ENCODE measurements around the gene PTPN5.
A peak's percentile ranks its signal among the peaks of the same experiment; 100 is the strongest.
"Not testable (repeated sequence)": the region's sequence is repeated elsewhere in the genome, so short reads cannot be mapped to it uniquely, and the experiment has no call there.

PTPN5 gene

DNA sequence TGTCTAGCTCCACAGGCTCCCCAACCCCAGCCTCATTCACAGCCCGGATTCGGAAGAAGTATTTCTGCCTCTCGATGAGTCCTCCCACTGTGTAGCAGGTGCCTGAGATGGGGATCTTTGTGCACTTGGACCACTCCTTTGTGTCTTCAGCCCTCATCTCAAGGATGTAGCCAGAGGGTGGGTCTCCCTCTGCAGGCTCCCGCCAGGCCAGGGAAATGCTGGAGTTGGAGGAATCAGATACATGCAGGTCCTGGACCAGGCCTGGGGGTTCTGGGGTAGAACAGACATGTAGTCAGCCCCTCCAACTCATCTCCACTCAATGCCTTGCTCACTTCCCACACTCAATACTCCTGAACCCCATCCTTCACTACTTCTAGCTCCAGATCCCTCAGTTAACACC lies 82.2 kb downstream of the PTPN5 start:
- no peak for DNase-seq (ENCODE audit: low spot score)

DNA sequence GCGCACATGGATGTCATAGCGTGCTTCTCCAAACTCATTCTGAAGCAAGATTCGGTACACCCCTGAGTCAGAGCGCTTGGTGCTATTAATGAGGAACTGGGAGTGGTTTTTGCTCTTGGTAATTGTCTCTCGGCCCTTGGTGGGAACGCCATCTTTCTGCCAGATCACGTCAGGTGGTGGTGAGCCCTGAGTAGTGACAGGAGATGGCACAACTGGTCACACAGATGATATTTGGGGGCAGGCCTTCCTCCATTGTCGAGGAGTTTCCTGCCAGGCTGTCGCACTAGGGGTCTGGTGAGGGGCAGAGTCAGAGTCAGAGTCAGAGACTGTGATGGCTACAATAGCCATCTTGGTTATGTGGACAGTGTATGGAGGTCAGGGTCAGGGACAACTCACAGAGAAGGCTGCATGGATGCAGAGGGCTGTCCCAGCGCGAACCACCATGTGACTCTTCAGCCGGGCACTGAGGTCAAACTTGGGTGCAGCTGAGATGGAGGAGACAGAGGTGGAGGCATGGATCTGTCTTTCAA lies 83.7 kb downstream of the PTPN5 start:
- DNase-seq (ENCODE audit: low spot score), result no peak

DNA sequence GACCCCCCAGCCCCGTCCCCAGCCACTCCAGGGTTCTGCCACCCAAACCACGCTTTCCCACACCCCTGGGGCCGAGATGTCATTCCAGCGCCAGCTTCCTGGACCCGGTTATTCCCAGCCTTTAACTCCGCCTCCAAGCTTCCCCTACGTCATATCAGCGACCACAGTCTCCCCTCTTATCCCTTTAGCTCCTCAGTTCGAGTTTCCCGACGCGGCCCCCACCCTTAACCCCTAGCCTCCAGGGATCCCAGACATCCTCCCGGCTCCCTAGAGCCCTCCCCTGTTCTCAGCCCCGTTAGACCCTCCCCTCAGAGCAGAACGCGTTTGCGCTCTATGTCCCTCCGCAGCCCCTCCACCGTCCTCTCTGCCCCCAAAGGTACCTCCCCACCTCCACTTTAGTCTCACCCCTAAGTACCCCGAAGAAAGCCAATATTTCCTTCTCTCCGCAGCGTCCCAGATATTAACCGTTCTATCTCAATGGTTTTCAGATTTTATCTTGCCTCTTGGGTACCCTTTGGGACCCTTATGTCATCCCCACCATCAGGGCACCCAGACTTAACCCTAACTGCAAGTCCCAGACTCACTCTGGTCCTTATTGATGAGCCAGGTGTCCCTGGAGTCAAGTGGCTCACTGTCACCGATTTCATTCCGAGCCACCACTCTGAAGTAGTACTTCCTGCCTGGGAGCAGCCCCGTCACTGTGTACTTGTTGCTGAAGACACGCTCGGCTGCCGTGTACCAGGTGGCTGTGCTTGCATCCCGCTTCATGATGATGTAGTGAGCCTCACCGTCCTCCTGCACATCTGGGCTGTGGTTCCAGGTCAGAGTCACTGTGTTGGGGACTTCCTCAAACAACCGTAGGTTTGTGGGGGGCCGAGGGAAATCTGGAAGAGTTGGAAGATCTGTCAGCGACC lies 85.0 kb downstream of the PTPN5 start:
- DNase-seq (ENCODE audit: low spot score), result no peak

DNA sequence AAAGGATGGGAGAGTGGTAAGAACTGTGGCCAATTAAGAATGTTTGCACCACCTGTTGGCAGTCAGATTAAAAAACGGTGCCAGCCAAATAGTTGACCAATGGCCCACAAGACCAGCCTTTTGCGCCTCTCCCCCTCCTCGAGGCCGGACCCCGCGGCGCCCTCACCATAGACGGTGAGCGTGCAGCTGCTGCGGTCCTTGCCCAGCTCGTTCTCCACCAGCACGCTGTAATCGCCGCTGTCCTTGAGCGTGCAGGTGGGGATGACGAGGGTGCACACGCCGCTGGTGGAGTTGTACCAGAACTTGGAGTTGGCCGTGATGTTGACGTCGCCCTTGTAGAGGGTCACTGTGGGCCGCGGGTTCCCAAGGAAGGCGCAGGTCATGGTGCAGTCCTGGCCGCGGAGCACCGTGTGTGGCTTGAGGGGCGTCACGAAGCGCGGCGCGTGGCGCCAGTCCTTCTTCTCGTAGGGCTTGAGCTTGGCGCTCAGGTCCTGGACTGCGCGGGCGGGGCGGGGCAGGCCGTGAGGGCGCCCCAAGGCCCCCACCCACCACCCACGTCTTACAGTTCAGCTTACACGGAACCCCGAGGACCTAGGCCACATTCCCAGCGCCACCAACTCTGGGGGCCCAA lies 85.8 kb downstream of the PTPN5 start:
- no peak for DNase-seq (ENCODE audit: low spot score)

DNA sequence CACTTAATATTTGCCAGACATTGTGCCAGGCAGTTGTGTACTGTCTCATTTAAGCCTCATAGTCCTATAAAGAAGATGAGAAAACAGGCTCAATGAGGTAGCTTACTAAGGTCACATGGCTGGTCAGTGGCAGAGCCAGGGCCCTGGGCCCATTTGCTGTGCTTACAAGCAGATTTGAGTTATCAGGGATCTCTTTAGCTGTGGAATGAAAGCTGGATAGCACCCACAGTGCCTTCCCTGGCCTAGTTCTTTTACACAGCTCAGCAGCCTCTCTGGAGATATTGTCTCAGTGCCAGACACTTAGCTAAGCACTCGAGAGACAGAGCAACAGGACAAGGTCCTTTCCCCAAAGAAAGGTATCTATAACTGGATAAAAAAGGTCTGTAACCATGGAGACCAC lies 86.9 kb downstream of the PTPN5 start:
- DNase-seq (ENCODE audit: low spot score), result no peak

DNA sequence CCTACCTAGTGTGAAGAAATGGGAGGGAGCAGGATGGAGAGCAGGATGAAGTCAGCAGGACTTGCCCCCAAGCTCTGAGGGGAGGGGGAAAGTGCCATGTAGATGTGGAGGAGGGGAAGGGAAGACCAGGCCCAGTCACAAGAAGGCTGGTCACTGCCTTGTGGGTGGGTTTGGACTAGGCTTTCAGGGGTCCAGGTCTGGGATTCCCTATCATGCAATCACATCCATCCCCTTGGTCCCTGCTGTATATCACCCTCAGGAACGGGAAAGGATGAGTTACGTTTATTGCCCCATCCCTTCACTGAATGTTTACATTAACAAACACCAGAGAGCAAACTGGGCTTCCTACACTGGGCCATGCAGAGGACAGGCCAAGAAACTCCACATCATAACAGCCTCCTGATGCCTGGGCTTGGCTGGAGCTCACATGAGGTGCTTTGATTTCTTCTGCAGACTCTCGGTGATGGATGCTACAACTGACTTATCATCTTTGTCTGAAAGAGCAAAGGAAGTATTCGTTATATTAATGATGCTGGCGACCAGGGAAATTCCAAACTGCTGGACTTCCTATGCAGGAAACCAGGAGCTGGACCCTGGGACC lies 87.5 kb downstream of the PTPN5 start:
- no peak for DNase-seq (ENCODE audit: low spot score)

DNA sequence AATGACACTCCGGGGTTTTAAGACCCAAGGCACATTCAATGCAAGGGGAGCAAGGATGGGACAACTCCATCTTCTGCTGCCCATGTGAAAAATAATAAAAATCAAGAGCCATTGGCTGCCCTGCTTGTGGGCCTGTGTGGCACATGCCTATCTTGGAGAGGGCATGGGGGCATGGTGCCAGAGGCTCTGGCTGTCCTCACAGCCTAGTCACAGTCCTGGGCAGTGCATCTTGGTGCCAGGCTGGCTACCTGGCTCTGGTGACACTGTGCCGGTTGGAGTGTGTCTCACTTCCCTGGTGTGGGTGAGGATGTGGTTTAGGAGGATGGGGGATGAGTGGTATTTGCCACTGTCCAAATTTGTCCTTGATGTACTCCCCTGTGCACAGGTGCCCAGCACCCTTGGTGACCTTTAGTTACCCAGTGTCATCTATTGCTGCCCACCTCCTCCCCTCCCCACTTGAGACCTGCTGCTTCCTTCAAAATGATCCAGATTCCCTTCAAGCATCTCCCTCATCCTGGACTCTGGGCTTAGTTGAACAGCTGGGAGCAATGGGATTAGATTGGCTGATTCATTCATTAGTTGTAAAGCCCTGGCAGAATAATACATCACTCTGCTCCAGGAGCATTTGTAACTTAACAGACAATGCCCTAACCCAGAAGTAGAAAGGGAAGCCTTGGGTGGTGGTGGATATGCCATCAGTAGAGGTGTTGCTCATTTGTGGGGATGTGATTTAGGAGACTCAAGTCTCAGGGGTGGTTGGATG lies 88.4 kb downstream of the PTPN5 start:
- no peak for DNase-seq (ENCODE audit: low spot score)

DNA sequence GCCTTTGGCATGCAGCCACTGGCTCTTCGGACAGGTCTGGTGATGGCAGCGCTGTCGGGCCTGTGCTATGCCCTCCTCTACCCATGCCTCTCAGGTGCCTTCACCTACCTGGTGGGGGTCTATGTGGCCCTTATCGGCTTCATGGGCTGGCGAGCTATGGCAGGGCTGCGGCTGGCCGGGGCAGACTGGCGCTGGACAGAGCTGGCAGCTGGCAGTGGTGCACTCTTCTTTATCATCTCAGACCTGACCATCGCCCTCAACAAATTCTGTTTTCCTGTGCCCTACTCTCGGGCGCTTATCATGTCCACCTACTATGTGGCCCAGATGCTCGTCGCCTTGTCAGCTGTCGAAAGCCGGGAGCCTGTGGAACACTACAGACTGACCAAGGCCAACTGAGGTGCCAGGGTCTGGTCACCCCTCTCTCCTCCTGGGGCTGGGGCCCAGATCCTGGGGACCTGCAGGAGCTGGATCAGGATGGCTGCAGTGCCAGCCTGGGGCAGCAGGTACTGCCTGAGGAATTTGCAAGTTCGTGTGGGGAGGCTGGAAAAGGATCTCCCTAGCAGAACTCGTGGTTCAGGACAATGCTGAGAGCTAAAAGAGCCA lies 89.9 kb downstream of the PTPN5 start:
- DNase-seq (ENCODE audit: low spot score), result no peak

DNA sequence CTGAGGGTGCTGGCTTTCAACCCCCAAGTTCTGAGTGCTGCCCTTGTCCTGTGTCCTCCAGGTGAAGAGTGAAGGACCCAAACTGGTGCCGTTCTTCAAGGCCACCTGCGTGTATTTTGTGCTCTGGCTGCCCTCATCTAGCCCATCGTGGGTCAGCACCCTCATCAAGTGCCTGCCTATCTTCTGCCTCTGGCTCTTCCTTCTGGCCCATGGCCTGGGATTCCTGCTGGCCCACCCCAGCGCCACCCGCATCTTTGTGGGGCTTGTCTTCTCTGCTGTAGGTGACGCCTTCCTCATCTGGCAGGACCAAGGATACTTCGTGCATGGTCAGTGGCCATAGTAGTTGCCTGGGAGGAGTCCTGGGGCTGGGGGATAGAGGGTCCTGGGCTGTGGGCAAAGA lies 90.7 kb downstream of the PTPN5 start:
- DNase-seq (ENCODE audit: low spot score), result no peak

DNA sequence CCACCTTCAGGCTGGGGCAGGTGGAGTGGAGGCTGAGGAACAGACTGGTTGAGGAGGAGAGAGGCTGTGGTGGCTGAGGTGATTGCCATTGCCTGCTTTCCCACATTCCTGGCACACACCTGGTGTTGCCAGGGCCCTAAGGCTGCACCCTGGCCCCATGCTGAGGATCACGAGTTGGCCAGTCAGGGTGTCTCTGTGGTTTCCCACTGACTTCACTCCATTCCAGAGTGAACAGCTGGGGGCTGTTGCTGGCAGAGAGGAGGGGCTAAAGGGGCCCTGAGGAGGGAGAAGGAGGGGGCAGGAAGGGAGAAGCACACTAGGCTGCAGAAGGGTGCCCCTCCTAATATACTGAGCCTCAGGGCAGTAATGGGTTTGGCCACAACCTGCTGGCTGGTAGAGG lies 91.2 kb downstream of the PTPN5 start:
- no peak for DNase-seq (ENCODE audit: low spot score)

DNA sequence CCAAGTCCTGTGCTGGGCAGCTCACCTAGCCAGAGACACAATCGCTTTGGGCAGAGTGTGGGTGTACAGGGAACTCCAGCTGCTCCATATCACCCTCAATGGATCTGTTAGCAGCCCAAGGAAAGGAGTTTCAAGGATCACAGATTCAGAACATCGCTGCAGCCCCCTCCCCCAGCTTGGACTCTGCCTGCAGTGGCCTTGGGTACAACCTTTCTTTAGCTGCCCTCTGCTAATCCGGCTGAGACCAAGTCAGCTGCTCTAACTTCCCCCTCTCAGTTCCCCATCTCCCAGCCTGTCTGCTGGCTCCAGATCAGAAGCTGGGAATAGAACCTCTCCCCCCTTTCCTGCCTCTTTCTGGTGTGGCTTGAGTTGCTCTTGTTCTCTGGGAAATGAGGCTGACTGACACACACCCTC lies 91.7 kb downstream of the PTPN5 start:
- DNase-seq (ENCODE audit: low spot score), result no peak

DNA sequence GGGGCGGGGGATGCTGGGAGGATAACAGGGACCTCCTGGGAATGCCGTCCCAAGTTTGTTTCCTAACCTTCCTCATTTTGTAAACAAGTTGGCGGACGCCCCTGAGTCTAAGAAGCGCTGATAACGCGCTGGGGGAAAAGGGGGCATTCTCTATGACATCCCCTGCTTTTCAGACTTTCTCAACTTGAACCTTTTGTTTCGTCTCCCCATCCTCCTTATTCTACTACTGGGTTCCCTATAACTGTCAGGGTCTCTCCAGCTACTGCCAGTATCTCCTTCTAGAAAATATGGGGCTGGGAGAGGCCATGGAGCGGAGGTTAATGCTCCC lies 92.4 kb downstream of the PTPN5 start:
- DNase-seq (ENCODE audit: low spot score), result no peak

DNA sequence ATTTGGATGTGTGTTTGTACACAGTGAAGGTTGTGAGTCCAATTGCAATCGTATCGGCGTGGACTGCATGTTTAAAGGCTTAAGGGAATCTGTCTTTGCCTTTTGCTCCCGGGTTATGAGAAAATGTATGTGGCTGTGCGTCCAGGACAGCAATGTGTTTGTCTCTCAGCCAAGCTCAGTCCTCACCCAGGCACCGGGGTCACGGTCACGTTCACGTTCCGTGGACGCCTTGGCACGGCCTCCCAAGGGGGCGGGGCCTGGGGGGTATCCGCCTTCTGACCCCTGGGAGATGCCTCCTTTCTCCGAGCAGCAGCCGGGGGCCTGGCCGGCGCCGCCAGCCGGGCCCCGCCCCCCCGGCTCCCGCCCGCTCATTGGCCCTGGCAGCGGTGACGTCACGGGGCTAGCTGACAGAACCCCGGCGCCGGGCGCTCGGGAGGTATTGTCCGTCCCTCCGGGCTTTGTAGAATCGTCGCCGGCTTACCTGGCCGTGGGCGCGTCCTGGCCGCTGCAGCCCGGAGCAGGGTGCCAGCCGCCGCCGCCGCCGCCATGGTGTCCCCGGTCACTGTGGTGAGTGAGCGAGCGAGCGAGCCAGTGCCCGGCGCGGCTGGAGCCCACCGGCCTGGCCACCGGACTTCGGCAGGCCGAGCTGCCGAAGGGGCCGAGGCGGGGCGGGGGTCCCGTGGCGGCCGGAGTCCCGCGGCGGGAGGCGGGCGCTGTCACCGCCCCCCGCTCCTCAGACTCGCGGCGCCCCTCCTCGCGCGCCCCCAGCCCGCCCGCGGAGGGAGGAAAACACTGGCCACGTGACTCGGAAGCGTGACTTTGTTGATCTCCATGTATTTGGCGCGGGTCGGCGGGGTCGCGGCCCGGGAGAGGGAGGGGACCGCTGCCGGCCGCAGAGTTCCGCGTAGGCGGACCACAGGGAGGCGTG lies 93.0 kb downstream of the PTPN5 start, which contains the start of gene TMEM86A:
Gene TMEM86A, plus strand, starts transcription at position 439 of the 928 bp plus-strand sequence. Its CDS starts 108 bp downstream, at position 547.
- DNase-seq (ENCODE audit: low spot score), result peak; percentile 95

DNA sequence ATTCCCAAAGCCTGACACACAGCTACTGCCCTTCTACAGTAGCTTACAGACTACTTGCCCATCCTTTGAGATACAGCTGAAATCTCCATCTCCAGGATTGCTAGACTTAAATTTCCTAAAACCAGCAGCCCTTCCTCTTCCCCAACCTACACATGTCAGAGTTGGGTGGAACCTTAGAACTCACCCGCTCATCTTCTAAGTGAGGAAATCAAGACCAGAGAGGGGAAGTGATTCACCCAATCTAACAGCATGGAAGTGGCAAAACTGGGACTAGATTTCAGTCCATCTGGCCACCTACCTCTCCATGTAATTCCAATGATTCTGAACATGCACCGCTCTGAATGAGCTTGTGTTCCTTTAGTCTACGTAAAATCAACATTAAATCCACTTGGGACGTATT lies 94.0 kb downstream of the PTPN5 start:
- no peak for DNase-seq (ENCODE audit: low spot score)

DNA sequence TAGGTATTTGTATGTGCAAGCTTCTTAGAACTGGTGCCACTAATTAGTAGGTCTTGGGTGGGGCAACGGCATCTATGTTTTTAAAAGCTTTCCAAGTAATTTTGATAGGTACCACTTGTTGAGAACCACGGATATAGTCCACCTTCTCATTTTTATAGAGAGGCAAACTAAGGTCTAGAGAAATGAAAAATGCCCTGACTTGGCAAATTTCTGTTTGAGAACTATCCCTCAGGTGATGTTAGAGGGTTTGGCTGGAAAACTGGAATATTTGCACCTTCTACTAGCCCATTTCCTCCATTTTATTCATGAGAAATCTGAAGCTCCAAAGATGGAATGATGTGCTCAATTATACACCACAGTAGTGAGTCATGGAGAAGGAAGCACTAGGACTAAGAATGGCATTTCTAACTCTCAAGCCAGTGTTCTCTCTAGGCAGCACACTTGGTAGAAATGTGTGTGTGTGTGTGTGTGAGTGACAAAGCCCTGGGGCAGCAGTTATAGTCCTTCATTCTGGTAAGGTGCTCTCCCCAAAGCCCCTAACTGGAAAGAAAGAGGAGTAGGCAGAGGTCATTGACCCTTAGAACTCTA lies 94.9 kb downstream of the PTPN5 start:
- DNase-seq (ENCODE audit: low spot score), result no peak

DNA sequence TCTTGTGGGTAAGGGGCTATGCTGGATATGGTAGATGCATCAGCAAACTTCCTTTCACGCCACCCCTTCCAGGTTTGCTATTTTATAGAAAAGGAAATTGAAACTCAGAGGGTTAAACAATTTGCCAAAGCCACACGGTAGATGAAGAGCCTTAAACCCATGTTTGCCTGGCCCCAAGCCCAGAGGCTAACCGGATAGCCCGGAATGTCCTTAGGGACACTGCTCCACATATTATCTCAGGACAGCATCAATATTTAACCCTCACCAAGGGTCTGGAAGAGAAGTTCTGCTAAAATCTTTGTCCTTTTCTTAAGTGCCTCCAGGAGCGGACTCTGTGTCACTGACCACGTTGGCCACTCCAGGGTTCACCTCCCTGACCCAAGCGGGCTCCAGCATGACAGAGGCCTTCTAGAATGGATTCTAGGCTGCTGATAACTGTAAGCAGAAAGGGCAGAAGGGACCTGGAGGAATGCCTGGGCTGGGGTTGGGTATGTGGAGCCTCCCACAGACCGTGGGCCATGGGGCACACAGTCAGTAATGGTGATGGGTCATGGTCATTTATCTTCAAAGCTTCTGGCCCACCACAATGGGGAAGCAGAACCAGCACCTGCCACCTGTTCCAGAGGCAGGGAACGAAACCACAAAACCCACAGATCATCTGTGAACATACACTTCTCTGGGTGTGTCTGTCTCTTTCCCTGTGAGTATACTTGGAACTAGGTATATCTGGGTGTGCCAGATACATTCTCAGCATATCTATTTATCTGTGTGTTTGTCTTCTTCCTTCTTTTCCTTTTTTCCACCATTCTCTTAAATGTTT lies 98.4 kb downstream of the PTPN5 start:
- DNase-seq (ENCODE audit: low spot score), result no peak

DNA sequence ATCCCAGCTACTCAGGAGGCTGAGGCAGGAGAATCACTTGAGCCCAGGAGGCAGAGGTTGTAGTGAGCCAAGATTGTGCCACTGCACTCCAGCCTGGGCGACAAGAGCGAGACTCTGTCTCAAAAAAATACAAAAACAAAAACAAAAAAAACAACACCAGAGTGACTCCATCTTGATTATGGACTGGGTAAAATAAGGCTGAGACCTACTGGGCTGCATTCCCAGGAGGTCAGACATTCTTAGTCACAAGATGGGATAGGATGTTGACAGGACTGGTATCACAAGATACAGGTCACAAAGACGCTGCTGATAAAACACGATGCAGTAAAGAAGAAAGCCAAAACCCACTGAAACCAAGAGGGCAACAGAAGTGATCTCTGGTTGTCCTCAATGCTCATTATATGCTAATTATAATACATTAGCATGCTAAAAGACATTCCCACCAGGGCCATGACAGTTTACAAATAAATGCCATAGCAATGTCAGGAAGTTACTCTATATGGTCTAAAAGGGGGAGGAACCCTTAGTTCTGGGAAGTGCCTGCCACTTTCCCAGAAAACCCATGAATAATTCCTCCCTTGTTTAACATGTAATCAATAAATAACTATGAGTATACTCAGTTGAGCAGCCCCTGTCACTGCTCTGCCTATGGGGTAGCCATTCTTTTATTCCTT lies 100.0 kb downstream of the PTPN5 start:
- DNase-seq (ENCODE audit: low spot score), result not testable (repeated sequence)

DNA sequence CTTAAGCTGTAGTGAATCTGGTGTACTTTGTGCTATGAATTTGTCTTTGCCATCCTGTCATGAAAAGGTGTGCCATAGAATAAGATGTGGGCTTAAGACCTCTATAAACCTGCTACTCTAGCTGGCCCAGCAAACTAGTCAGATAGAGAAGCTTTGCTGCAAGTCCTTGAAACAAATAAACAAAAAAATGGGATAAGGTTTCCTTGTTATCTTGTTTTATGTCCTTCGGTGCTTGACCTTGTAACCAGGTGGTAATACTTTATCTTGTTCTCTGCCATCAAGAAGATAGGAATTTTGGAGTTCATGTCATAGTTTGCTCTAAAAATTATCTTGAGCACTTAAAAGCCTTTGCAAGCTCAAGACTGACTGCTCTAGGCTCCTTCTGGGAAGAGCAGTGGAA lies 107.3 kb downstream of the PTPN5 start:
- no peak for DNase-seq (ENCODE audit: low spot score)

DNA sequence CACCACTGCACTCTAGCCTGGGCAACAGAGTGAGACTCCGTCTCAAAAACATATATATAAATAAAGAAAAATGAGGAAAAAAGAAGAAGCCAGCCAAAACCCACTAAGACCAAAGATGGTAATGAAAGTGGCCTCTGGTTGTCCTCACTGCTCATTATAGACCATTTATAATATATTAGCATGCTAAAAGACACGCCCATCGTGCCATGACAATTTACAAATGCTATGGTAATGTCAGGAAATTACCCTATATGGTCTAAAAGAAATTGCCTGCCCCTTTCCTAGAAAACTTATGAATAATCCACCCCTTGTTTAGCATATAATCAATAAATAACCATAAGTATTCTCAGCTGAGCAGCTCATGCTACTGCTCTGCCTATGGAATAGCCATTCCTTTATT lies 109.1 kb downstream of the PTPN5 start:
- DNase-seq (ENCODE audit: low spot score), result no peak
